Stomach smooth muscle (tissue), 2 donors: ENCODE data around the gene FGFR2.

Experiments
- H3K27ac ChIP-seq: one replicate; pipeline ENCODE4 v1.7.0; 2013; ENCODE audit warnings: mild to moderate bottlenecking, low read length, inconsistent platforms
- H3K27me3 ChIP-seq, 2 donors: one replicate each; pipeline ENCODE4 v1.7.0; 2013; ENCODE audit warnings: low read length in 2 of 2; ENCODE audit not compliant: insufficient read depth in 2 of 2, control insufficient read depth in 1 of 2
- H3K36me3 ChIP-seq, 2 donors: one replicate each; pipeline ENCODE4 v1.7.0; 2013; ENCODE audit warnings: low read length in 2 of 2; ENCODE audit not compliant: control insufficient read depth in 2 of 2, insufficient read depth in 2 of 2
- H3K4me1 ChIP-seq: one replicate; pipeline ENCODE4 v1.7.0; 2013; ENCODE audit warnings: low read length; ENCODE audit not compliant: control insufficient read depth, insufficient read depth
- H3K4me3 ChIP-seq, 2 donors: one replicate each; pipeline ENCODE4 v1.7.0; 2013; ENCODE audit warnings: low read length in 2 of 2
- H3K9ac ChIP-seq, 2 donors: one replicate each; pipeline ENCODE4 v1.7.0; 2013; ENCODE audit warnings: low read length in 2 of 2, mild to moderate bottlenecking in 1 of 2
- H3K9me3 ChIP-seq, 2 donors: one replicate each; pipeline ENCODE4 v1.7.0; 2013; ENCODE audit warnings: low read length in 2 of 2; ENCODE audit not compliant: control insufficient read depth in 2 of 2
- donor health status: healthy.
- donor health status: Pancreatic carcinoma.

The FGFR2 gene

DNA sequence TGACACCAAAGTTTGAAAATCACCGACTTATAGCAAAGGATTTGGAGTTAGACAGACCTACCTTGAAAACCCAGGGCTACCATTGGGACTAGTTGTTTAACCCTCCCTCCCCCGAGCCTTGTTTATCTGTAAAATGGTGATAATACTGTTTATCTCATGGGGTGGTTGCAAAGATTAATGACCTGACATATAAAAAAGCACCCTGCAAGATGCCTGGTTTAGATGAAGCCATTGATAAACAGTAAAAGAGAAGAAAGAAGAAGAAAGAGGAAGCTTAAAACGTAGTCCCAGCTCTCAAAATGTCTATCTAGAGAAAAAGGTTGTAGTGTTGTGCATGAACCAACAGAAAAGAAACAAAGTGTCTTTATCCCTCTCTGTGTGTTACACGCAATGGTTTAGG lies 145.7 kb downstream of the FGFR2 start:
- Histone ChIP-seq H3K27ac (no peak overlapping the region), H3K9me3 (no peaks in the 10 kb centered on the region), H3K36me3 (no peaks in the 10 kb centered on the region), H3K9ac (no peak overlapping the region), H3K4me3 (no peak overlapping the region), H3K4me1 (peaks cover 2% of the 10 kb centered on the region), H3K27me3 (no peaks in the 10 kb centered on the region)

DNA sequence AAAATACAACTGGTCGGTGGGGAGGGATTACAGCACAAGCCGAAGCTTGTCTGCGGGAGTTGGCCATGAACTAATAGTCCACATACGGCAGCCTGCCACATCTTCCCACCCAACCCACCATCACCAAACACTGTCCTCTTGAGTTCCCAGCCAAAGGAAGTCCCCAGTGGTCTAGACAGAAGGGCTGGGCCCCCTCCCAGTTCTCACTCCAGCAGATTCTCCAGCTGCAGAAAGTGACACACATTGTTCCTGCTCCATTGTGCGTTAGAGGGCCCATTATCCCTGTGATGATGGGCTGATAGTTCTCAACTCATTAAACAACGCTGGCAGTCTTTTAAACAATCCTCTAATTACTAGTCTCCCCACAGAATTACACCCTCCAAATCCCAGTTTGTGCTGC lies 148.0 kb downstream of the FGFR2 start:
- H3K4me1 ChIP-seq: peaks cover under 1% of the 10 kb centered on the region
- no peak overlapping the region for H3K27ac ChIP-seq
- H3K36me3 ChIP-seq: no peaks in the 10 kb centered on the region
- H3K9me3 ChIP-seq: no peaks in the 10 kb centered on the region
- no peak overlapping the region for H3K9ac ChIP-seq
- H3K4me3 ChIP-seq: no peak overlapping the region
- H3K27me3 ChIP-seq: no peaks in the 10 kb centered on the region

DNA sequence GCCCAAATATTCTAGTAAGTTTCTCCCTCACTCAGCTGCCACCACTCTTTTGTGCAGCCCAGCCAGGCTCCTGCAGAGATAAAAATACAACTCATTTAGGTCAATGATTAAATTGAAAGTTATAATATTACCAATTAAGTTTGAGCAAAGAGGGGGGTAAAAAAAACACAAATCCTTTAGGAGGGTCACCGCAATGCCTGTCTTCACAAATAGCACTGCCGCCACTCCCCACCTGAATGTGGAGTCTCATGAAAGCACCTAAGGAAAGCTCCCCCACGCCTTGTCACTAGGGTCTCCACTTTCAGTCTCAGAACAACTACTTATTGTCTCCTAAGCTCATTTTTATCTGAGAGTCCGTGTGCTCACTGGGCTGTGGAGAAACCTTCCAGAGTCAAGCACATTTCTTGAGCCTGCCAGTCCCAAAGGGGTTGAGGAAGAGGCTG lies 148.7 kb downstream of the FGFR2 start:
- Histone ChIP-seq H3K36me3 (no peaks in the 10 kb centered on the region), H3K27me3 (no peaks in the 10 kb centered on the region), H3K4me1 (no peaks in the 10 kb centered on the region), H3K4me3 (no peak overlapping the region), H3K9me3 (no peaks in the 10 kb centered on the region), H3K27ac (no peak overlapping the region), H3K9ac (no peak overlapping the region)

DNA sequence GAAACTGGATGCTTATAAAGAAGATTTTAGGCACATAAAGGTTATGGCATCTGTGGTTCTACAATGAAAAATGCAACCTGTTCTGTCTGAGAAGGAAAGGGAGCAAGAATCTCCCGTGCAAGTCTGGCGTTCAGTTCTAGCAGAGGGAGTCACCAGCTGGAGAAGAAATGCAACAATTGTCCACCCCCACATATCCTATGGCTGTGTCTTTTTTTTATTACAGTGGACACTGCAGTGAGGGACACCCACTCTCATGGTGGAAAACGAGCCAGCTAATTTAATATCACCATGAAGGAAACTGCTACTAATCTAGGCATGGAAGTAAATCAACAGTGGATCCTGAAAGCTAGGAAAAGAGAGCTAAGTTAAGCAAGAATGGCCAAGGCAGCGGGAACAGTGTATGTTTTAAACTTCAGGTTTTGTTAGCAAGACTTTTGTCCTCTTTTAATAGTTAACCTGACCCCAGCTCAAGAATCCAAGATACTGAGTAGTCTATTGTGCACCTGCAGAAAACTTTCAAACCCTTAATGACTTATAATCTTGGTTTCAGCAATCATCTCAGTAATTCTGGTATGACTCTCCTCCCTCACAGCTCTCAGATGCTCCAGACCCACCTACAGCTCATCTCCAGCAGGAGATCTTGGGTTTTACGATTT lies 149.3 kb downstream of the FGFR2 start:
- H3K27me3 ChIP-seq: peaks cover 0 to 2% of the 10 kb centered on the region in 2 donors
- H3K9ac ChIP-seq: no peak overlapping the region
- H3K4me1 ChIP-seq: no peaks in the 10 kb centered on the region
- no peak overlapping the region for H3K4me3 ChIP-seq
- H3K9me3 ChIP-seq: no peaks in the 10 kb centered on the region
- H3K36me3 ChIP-seq: no peaks in the 10 kb centered on the region
- no peak overlapping the region for H3K27ac ChIP-seq

DNA sequence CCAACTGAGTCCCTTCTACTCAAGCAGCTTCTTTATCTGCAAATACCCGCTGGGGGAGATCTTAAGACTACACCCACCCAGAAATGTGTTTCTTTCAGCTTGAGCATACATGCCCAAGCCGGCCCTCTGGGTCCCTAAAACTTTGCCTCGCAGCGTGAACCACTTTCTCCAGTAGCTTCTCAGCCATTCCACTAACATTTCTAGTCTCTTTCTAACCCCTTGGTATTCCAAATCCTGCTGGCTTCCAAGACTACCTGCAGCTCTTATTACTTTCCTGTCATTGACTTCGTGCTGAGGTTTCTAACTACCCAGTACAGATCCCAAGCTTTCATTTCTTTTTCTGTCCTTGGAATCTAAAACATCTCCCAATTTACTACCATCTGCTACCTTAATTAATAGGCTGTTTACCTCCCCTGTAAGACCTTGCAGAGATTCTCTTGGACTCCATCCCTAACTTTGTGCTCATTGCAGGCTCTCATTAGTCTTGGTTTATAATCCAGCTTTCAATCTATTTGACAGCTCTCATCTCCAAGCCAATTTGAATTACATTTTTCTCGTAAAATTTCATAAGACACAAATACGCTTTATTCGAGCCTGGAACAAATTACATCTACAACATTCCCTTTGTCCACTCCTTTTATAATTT lies 153.6 kb downstream of the FGFR2 start:
- Histone ChIP-seq H3K27me3 (peaks cover 0 to 2% of the 10 kb centered on the region in 2 donors), H3K4me1 (no peaks in the 10 kb centered on the region), H3K9ac (no peak overlapping the region), H3K36me3 (no peaks in the 10 kb centered on the region), H3K27ac (no peak overlapping the region), H3K4me3 (no peak overlapping the region), H3K9me3 (no peaks in the 10 kb centered on the region)

DNA sequence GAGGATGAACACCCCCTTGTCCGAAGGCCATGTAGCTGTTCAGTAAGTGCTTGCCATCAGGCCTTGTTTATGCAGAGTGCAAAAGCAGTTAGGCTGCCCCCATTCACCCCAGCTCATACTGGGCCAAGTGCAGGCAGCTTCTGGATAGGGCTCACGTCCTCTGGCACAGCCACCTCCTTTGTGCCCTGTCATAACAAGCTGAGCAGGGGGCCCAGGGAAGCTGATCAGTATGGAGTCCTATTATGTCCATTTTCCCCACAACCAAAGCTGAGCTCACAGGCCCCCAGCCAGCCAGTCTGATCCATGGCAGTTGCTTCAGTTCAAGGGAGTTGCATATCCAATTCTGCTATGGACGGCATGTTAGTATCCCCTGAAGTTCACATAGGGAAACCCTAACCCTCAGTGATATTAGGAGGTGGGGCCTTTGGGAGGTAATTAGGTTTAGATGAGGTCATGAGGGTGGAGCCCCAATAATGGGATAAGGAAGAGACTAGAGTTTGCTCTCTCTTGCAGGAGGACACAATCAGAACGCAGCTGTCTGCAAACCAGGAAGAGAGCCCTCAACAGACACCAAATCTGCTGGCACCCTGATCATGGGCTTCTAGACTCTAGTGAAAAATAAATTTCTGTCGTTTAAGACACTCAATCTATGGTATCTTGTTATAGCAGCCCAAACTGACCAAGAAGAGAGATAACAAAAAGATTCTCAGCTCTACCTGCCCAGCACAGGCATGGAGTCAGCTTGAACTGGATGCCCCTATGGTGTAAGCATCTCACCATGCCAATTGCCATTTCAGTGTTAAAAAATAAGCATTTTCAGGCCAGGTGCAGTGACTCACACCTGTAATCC lies 155.9 kb downstream of the FGFR2 start:
- H3K36me3 ChIP-seq: no peaks in the 10 kb centered on the region
- H3K4me3 ChIP-seq: no peak overlapping the region
- no peaks in the 10 kb centered on the region for H3K9me3 ChIP-seq
- H3K9ac ChIP-seq: no peak overlapping the region
- H3K4me1 ChIP-seq: peaks cover 5% of the 10 kb centered on the region
- peaks cover 0 to 2% of the 10 kb centered on the region in 2 donors for H3K27me3 ChIP-seq
- no peak overlapping the region for H3K27ac ChIP-seq

DNA sequence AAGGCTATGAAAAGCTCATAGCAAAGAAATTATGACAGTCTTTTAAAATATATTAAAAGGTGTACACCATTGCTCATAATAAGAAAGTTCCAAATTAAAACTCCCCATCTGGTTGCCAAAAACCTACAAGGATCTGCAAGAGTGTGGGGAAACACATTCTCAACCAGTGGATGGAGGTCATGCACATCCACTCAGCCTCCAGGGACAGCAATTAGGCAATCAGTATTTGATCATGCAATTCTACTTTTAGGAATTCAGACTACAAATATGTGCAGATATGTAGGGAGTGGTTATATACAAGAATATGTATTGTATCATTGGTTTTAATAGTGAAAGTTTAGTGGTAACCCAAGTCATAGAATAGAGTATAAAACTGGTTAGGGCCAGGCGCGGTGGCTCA lies 157.8 kb downstream of the FGFR2 start:
- Histone ChIP-seq H3K27me3 (peaks cover 0 to 2% of the 10 kb centered on the region in 2 donors), H3K4me1 (peaks cover 11% of the 10 kb centered on the region), H3K9me3 (no peaks in the 10 kb centered on the region), H3K36me3 (no peaks in the 10 kb centered on the region), H3K9ac (no peak overlapping the region), H3K4me3 (no peak overlapping the region), H3K27ac (no peak overlapping the region)

DNA sequence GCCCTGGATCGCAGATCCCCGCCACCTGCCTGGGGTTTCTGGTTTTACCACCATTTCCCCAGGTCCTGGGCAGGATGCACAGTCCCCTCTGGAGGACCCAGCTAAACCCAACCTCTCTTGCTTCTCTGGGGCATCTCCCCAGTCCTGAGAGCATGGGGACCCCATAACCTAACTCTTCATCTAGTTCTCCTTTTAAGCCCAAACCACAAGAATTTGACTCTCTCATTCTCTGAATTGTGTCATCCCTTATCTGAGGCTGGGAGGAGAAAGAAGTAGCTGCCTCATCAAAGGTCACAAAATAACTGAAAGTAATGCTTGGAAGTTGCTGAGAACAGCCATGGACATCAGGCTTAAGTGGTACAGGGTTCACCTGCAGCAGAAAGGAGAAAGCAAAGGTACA lies 159.9 kb downstream of the FGFR2 start:
- Histone ChIP-seq H3K36me3 (no peaks in the 10 kb centered on the region), H3K9ac (no peak overlapping the region), H3K9me3 (no peaks in the 10 kb centered on the region), H3K4me3 (no peak overlapping the region), H3K27ac (no peak overlapping the region), H3K27me3 (no peaks in the 10 kb centered on the region), H3K4me1 (peaks cover 11% of the 10 kb centered on the region)

DNA sequence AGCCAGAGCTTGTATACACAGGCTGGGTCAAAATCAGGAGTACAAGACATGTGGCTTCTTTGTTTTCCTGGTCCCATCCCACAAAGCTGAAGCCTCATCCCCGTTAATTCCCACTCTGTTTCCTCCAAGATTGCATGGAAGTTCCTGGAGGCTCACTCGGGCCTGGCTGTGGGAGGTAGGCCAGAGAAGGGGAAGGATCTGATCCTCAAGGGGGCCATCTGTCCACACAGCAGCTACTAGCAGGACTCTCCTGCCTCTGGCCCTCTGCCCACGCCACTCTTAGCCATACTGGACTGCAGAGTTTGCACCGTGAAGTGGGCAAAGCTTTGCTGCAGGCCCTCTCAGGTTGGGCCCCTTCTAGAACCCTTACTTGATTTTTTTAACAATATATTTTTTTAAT lies 160.6 kb downstream of the FGFR2 start:
- H3K4me3 ChIP-seq: no peak overlapping the region
- no peaks in the 10 kb centered on the region for H3K27me3 ChIP-seq
- no peak overlapping the region for H3K9ac ChIP-seq
- no peaks in the 10 kb centered on the region for H3K36me3 ChIP-seq
- H3K27ac ChIP-seq: no peak overlapping the region
- H3K4me1 ChIP-seq: peaks cover 11% of the 10 kb centered on the region
- no peaks in the 10 kb centered on the region for H3K9me3 ChIP-seq

DNA sequence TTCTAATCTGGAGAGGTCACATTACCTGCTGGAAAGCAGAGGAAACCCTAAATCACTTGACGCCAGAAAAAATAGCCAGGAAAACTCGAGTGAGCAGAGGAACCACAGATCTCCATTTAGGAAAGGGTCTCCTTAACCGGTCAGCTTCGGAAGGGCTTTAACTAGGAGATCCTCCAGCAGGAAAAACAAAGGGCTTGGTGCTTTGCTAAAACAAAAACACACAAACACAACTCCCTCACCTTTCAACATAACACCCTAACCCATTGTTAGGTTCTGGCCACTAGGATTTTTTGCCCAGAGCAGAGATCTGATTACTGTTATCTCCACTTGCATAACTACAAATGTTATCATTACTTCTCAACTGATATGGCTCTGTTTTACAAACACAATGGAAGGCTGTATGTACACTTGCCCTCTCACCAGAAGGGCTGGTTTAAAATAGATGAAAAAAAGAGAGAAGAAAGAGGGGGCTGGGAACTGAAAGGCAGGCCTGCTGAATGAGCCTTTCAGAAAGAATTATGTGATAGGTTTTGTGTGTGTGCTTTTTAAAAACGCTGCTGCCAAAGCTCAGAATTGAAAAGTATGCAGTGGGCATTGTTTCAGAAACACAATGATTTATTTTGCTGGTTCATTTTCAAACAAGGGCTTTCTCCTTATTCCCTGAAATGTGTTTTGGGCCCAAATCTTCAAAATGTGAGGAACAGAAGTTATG lies 161.5 kb downstream of the FGFR2 start:
- Histone ChIP-seq H3K27ac (no peak overlapping the region), H3K4me3 (no peak overlapping the region), H3K9me3 (no peaks in the 10 kb centered on the region), H3K27me3 (no peaks in the 10 kb centered on the region), H3K9ac (peak overlapping the region in 1 of 2 donors; percentile 23), H3K36me3 (no peaks in the 10 kb centered on the region), H3K4me1 (peaks cover 11% of the 10 kb centered on the region)
